ENCODE data around the gene ARHGEF10L. TPM values are rescaled to one million over a fixed set of nuclear protein-coding genes. Genes with fewer than 3 reads are reported as not detected.

The ARHGEF10L gene
- total RNA-seq, 2 donors from 2014 or later: not detected

DNA sequence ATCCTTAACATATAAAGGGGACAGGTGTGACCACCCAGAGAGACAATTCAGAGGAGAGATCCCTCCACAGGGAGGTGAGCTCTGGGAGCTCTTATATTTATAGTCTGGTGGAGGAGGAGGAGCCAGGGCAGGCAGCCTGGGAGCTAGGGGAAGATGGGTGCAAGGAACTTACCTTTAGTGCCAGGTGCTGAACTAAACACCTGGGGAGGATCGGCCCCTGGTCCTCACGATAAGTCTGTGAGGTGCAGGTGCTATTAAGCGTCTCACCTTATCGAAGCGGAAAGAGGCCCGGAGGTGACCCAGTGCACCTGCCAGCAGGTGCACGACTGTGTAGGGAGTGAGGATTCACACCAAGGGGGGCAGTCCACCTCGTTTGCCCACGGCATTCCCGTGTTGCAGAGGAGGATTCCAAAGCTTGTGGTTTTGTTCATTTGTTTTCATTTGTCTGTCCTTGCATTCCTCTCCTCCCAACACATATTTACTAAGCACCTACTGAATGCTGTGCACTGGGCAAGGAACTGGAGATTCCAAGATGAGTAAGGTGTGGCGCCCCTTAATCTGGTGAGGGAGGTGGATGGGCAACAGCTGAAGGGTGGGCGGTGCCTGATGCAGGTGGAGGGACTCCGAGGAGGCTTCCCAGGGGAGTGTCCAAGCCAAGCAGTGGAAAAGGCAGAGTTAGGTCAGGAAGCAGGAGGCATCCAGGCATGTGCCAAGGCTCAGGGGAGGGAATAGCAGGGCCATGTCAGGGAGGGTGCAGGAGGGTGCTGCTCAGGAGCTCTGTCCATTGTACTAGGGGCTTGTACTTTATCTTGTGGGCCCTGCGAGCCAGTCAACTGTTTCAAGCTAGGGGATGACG is 11.5 kb downstream of the ARHGEF10L start:
- Mint-ChIP-seq H3K36me3 (no peaks in the 10 kb centered on the region), H3K4me3 (no peak overlapping the region), H3K27me3 (peaks cover 0 to 12% of the 10 kb centered on the region in 2 donors), H3K27ac (no peak overlapping the region), H3K9me3 (no peaks in the 10 kb centered on the region), H3K4me1 (ENCODE audit: low read depth in 2 of 2) (no peaks in the 10 kb centered on the region)
- peak; percentile 22 to 28 for ATAC-seq
- DNase-seq (ENCODE audit: low spot score): no peak

DNA sequence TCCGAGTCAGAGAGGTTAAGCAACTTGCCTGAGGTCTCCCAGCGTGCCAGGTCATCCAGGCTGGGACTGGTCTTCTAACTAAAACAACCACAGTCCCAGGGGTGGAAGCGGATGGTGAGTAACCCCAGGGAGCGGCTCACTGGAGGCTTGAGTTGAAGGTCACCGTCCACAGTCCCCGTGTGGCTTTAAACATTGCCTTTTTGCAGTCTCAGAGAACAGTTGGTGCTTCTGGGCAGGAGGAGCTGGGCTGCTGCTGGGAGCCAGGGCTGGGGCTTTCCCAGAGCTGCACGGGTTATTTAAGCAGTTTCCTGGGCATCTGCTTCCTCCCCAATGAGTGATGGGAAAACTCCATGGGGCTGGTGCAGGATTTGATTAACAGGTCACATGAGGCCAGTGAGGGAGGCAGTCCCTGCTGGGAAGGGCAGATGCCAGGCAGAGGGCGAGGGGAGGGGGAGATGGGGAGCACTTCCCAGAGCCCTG is 12.3 kb downstream of the ARHGEF10L start:
- Mint-ChIP-seq H3K36me3 (no peaks in the 10 kb centered on the region), H3K4me1 (ENCODE audit: low read depth in 2 of 2) (no peaks in the 10 kb centered on the region), H3K9me3 (no peaks in the 10 kb centered on the region), H3K27me3 (peaks cover 0 to 12% of the 10 kb centered on the region in 2 donors), H3K4me3 (no peak overlapping the region), H3K27ac (no peak overlapping the region)
- DNase-seq (ENCODE audit: low spot score) (no peak), ATAC-seq (no peak)

DNA sequence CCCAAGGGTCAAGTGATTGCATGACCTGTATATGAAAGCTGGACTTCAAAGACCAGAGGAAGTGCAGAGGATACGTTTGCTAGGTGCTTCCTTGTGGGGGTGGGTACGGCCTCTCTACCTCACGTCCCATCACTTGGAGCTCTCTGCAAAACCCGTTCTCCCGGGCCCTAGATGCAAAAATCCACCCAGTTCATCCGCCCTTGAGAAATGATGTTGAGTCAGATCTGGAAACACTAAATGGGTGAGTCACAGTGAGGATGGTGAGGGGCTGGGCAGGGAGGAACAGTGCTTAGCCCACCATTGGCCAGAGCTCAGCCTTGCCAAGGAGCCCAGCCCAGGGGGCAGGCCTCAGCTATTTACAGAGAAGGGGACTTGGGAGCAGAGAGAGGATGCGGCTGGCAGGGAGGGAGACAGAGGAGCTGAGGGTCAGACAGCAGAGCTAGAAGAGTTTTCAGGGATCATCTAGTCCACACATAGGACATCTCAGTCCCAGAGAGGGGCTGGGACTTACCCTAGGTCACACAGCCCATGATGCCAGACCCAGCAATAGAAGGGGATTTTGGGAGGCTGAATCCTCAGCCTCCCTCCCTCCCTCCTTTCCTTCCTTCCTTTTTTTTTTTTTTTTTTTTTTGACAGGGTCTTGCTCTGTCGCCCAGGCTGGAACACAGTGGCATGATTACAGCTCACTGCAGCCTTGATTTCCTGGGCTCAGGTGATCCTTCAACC is 14.6 kb downstream of the ARHGEF10L start:
- Mint-ChIP-seq H3K4me1 (ENCODE audit: low read depth in 2 of 2) (no peaks in the 10 kb centered on the region), H3K4me3 (no peak overlapping the region), H3K27ac (no peak overlapping the region), H3K36me3 (no peaks in the 10 kb centered on the region), H3K9me3 (no peaks in the 10 kb centered on the region), H3K27me3 (peaks cover 0 to 9% of the 10 kb centered on the region in 2 donors)
- DNase-seq (ENCODE audit: low spot score) (no peak), ATAC-seq (no peak)

DNA sequence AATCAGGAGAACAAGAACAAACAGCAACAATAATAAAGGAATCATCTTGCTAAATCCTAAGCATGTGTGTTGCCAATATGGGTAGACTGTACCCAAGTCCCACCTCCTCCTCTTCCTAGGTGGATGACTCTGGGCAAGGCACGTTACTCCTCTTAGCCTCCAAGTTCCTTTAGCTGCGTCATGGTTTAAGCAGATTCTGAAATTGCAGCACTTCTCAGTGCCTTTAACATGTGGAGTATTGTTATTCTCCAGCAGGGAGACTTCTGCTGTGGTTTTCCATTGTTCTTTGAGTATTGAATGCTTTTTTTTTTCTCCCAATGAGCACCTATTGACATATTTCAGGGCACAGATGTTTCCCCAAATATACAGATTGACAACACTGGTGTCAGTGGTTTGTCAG is 15.5 kb downstream of the ARHGEF10L start:
- ATAC-seq (no peak), DNase-seq (ENCODE audit: low spot score) (no peak)
- H3K4me1 Mint-ChIP-seq (ENCODE audit: low read depth in 2 of 2): no peaks in the 10 kb centered on the region
- H3K4me3 Mint-ChIP-seq: no peak overlapping the region
- peaks cover 0 to 7% of the 10 kb centered on the region in 2 donors for H3K27me3 Mint-ChIP-seq
- H3K9me3 Mint-ChIP-seq: no peaks in the 10 kb centered on the region
- H3K36me3 Mint-ChIP-seq: no peaks in the 10 kb centered on the region
- H3K27ac Mint-ChIP-seq: no peak overlapping the region

GRCh38 chr1:17557986-17558385 is 18.5 kb downstream of the ARHGEF10L start:
- Mint-ChIP-seq H3K27me3 (peaks cover 0 to 2% of the 10 kb centered on the region in 2 donors), H3K9me3 (no peaks in the 10 kb centered on the region), H3K27ac (no peak overlapping the region), H3K4me3 (no peak overlapping the region), H3K4me1 (ENCODE audit: low read depth in 2 of 2) (no peaks in the 10 kb centered on the region), H3K36me3 (no peaks in the 10 kb centered on the region)
- no peak for ATAC-seq
- DNase-seq (ENCODE audit: low spot score): no peak

GRCh38 chr1:17558541-17558940 is 19.0 kb downstream of the ARHGEF10L start:
- ATAC-seq: no peak
- Mint-ChIP-seq H3K9me3 (no peaks in the 10 kb centered on the region), H3K4me1 (ENCODE audit: low read depth in 2 of 2) (no peaks in the 10 kb centered on the region), H3K27ac (no peak overlapping the region), H3K27me3 (peaks cover 0 to 2% of the 10 kb centered on the region in 2 donors), H3K4me3 (no peak overlapping the region), H3K36me3 (no peaks in the 10 kb centered on the region)
- no peak for DNase-seq (ENCODE audit: low spot score)

DNA sequence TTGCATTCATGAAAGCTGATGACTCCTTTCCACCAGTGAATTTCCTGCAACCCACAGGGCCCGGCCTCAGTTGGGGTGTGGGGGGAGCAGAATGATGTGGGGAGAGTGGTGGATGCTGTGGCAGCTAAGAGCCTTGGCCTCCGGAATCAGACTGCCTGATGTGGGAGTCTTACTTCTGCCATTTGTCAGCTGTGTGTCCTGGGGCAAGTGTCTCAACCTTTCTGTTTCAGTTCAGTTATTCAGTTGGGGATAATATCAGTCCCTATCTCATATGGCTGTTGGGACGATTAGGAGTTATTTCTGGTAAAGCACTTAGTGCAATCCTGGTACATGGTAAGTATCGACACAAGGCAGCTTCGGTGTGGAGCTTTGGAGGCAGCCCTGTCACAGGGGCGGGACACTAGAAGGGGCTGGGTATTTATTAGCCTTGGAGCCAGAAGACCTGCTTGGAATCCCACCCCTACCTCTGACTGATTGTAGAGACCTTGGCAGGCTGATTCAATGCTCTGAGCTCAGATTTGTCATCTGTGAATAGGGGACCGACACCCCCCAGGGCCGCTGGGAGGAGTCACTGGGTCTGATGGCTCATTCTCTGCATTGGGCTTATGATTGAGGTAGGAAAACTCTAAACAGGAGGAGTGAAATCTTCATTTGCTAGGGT is 19.6 kb downstream of the ARHGEF10L start:
- DNase-seq (ENCODE audit: low spot score) (no peak), ATAC-seq (peak in 1 of 2 donors; percentile 2)
- H3K4me1 Mint-ChIP-seq (ENCODE audit: low read depth in 2 of 2): no peaks in the 10 kb centered on the region
- H3K36me3 Mint-ChIP-seq: no peaks in the 10 kb centered on the region
- no peaks in the 10 kb centered on the region for H3K9me3 Mint-ChIP-seq
- H3K27ac Mint-ChIP-seq: no peak overlapping the region
- peaks cover 0 to under 1% of the 10 kb centered on the region in 2 donors for H3K27me3 Mint-ChIP-seq
- no peak overlapping the region for H3K4me3 Mint-ChIP-seq

- ATAC-seq: peak in 1 of 2 donors; percentile 11
- Mint-ChIP-seq H3K27ac (no peak overlapping the region), H3K36me3 (no peaks in the 10 kb centered on the region), H3K4me1 (ENCODE audit: low read depth in 2 of 2) (no peaks in the 10 kb centered on the region), H3K4me3 (no peak overlapping the region), H3K9me3 (no peaks in the 10 kb centered on the region), H3K27me3 (no peaks in the 10 kb centered on the region)
- no peak for DNase-seq (ENCODE audit: low spot score)
Observed at GRCh38 chr1:17559615-17560419, 20.3 kb downstream of the ARHGEF10L start.

- H3K27me3 Mint-ChIP-seq: no peaks in the 10 kb centered on the region
- H3K4me3 Mint-ChIP-seq: no peak overlapping the region
- no peak for ATAC-seq
- DNase-seq (ENCODE audit: low spot score): no peak
- no peaks in the 10 kb centered on the region for H3K9me3 Mint-ChIP-seq
- no peaks in the 10 kb centered on the region for H3K36me3 Mint-ChIP-seq
- H3K27ac Mint-ChIP-seq: no peak overlapping the region
- no peaks in the 10 kb centered on the region for H3K4me1 Mint-ChIP-seq (ENCODE audit: low read depth in 2 of 2)
Observed at GRCh38 chr1:17561247-17561548, 21.7 kb downstream of the ARHGEF10L start.

GRCh38 chr1:17561561-17561985 is 22.1 kb downstream of the ARHGEF10L start:
- ATAC-seq (no peak), DNase-seq (ENCODE audit: low spot score) (no peak)
- no peaks in the 10 kb centered on the region for H3K27me3 Mint-ChIP-seq
- H3K4me3 Mint-ChIP-seq: no peak overlapping the region
- H3K4me1 Mint-ChIP-seq (ENCODE audit: low read depth in 2 of 2): no peaks in the 10 kb centered on the region
- H3K9me3 Mint-ChIP-seq: no peaks in the 10 kb centered on the region
- no peaks in the 10 kb centered on the region for H3K36me3 Mint-ChIP-seq
- no peak overlapping the region for H3K27ac Mint-ChIP-seq

- Mint-ChIP-seq H3K27me3 (no peaks in the 10 kb centered on the region), H3K4me1 (ENCODE audit: low read depth in 2 of 2) (no peaks in the 10 kb centered on the region), H3K4me3 (no peak overlapping the region), H3K9me3 (no peaks in the 10 kb centered on the region), H3K27ac (no peak overlapping the region), H3K36me3 (no peaks in the 10 kb centered on the region)
- ATAC-seq (no peak), DNase-seq (ENCODE audit: low spot score) (no peak)
Observed at GRCh38 chr1:17562375-17562774, 22.9 kb downstream of the ARHGEF10L start.

GRCh38 chr1:17563494-17564281 is 24.2 kb downstream of the ARHGEF10L start:
- Mint-ChIP-seq H3K4me3 (no peak overlapping the region), H3K4me1 (ENCODE audit: low read depth in 2 of 2) (no peaks in the 10 kb centered on the region), H3K27me3 (no peaks in the 10 kb centered on the region), H3K36me3 (no peaks in the 10 kb centered on the region), H3K27ac (no peak overlapping the region), H3K9me3 (no peaks in the 10 kb centered on the region)
- DNase-seq (ENCODE audit: low spot score): no peak
- ATAC-seq: no peak
